ENCODE measurements around the gene CAPS2.

GRCh38 chr12:75323663-75324062 is 6.5 kb downstream of the CAPS2 start:
- TF ChIP-seq CTCF (IDR thresholded peaks at IDR 0.05; ENCODE audit: low read length) (no peak), EZH2 (IDR thresholded peaks at IDR 0.05; ENCODE audit: borderline replicate concordance, low read length) (no peak)

Measured in OCI-LY1 (cell line).